HFF-Myc (cell line): ENCODE measurements around the gene ERCC1.
A peak's percentile ranks its signal among the peaks of the same experiment; 100 is the strongest.
"Not testable (repeated sequence)": the region's sequence is repeated elsewhere in the genome, so short reads cannot be mapped to it uniquely, and the experiment has no call there.

ENCODE experiments used
- DNase-seq: peaks from one replicate; pipeline ENCODE4 v3.0.0-alpha.2; 2011; ENCODE audit warnings: low read depth; ENCODE audit errors: extremely low read depth
- H3K4me3 ChIP-seq: replicated peaks from 2 replicates; pipeline ENCODE4 v1.5.1; 2011; ENCODE audit warnings: low read depth, mild to moderate bottlenecking, control low read depth, low read length
- TF ChIP-seq, protein P1 (sequence below): IDR thresholded peaks from 2 replicates; pipeline ENCODE4 v1.5.1; 2012; ENCODE audit warnings: mild to moderate bottlenecking, low read depth, low read length, control low read depth; ENCODE audit errors: missing control alignments

The ERCC1 gene

GRCh38 chr19:45409557-45409920, 14.2 kb downstream of the ERCC1 start:
- TF ChIP-seq, protein P1, sequence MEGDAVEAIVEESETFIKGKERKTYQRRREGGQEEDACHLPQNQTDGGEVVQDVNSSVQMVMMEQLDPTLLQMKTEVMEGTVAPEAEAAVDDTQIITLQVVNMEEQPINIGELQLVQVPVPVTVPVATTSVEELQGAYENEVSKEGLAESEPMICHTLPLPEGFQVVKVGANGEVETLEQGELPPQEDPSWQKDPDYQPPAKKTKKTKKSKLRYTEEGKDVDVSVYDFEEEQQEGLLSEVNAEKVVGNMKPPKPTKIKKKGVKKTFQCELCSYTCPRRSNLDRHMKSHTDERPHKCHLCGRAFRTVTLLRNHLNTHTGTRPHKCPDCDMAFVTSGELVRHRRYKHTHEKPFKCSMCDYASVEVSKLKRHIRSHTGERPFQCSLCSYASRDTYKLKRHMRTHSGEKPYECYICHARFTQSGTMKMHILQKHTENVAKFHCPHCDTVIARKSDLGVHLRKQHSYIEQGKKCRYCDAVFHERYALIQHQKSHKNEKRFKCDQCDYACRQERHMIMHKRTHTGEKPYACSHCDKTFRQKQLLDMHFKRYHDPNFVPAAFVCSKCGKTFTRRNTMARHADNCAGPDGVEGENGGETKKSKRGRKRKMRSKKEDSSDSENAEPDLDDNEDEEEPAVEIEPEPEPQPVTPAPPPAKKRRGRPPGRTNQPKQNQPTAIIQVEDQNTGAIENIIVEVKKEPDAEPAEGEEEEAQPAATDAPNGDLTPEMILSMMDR: no peak
- no peak overlapping the region for H3K4me3 ChIP-seq
- no peak for DNase-seq

DNA sequence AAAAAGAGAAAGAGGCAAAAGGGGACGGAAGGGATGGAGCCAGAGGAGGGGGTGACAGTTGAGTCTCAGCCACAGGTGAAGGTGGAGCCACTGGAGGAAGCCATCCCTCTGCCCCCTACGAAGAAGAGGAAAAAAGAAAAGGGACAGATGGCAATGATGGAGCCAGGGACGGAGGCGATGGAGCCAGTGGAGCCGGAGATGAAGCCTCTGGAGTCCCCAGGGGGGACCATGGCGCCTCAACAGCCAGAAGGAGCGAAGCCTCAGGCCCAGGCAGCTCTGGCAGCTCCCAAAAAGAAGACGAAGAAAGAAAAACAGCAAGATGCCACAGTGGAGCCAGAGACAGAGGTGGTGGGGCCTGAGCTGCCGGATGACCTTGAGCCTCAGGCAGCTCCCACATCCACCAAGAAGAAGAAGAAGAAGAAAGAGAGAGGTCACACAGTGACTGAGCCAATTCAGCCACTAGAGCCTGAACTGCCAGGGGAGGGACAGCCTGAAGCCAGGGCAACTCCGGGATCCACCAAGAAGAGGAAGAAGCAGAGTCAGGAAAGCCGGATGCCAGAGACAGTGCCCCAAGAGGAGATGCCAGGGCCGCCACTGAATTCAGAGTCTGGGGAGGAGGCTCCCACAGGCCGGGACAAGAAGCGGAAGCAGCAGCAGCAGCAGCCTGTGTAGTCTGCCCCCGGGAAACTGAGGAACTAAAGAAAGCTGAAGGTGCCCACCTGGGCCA, 14.7 kb downstream of the ERCC1 start:
- no peak for DNase-seq
- H3K4me3 ChIP-seq: no peak overlapping the region
- TF ChIP-seq, protein P1: no peak

GRCh38 chr19:45408121-45408520, 15.6 kb downstream of the ERCC1 start:
- no peak for DNase-seq
- H3K4me3 ChIP-seq: peak overlapping the region; percentile 82
- TF ChIP-seq, protein P1: no peak

- DNase-seq: not testable (repeated sequence)
- H3K4me3 ChIP-seq: peak overlapping the region; percentile 82
Measured at GRCh38 chr19:45407585-45407984, 16.1 kb downstream of the ERCC1 start.

DNA sequence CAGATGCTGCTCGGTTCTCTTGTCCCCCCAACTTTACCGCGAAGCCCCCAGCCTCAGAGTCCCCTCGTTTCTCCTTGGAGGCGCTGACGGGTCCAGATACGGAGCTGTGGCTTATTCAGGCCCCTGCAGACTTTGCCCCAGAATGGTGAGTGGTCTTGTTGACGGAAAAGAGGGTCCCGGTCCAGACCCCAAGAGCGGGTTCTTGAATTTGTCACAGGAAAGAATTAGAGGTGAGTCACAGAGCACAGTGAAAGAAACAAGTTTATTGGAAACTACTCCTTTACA, 16.7 kb downstream of the ERCC1 start:
- no peak for DNase-seq
- TF ChIP-seq, protein P1: no peak
- peak overlapping the region; percentile 82 for H3K4me3 ChIP-seq

GRCh38 chr19:45406226-45407090, 17.3 kb downstream of the ERCC1 start, which contains the start of gene POLR1G:
POLR1G (plus strand) TSS chr19:45406644; CDS start chr19:45406697, 53 bp downstream.
- TF ChIP-seq, protein P1: no peak
- peak; percentile 61 for DNase-seq
- peak within 1 kb of the TSS; percentile 82 for H3K4me3 ChIP-seq

- TF ChIP-seq, protein P1: no peak
- peak; percentile 69 for DNase-seq
- H3K4me3 ChIP-seq: peak overlapping the region; percentile 82
Measured at GRCh38 chr19:45405435-45406225, 18.1 kb downstream of the ERCC1 start.
